Thyroid gland (tissue), 4 donors: ENCODE results near the gene SPTBN4.

Experiments
- POLR2A ChIP-seq, 2 donors: fragments of 450-650 bp; IDR thresholded peaks; one replicate each; pipeline ENCODE4 v1.6.1; 2017; ENCODE audit warnings: antibody characterized with exemption in 2 of 2, mild to moderate bottlenecking in 2 of 2, moderate library complexity in 1 of 2
- TF ChIP-seq, protein P1 (sequence below), 6 experiments: fragments of 200-600 bp in 3 of 6; fragments of 450-650 bp in 3 of 6; sonication (generic) in 3 of 6; IDR thresholded peaks; one replicate each; pipeline ENCODE4 v1.5.1; 2016 to 2019; ENCODE audit warnings: antibody characterized with exemption in 6 of 6, mild to moderate bottlenecking in 2 of 6, inconsistent platforms in 1 of 6, moderate library complexity in 1 of 6

- TF ChIP-seq, protein P1, sequence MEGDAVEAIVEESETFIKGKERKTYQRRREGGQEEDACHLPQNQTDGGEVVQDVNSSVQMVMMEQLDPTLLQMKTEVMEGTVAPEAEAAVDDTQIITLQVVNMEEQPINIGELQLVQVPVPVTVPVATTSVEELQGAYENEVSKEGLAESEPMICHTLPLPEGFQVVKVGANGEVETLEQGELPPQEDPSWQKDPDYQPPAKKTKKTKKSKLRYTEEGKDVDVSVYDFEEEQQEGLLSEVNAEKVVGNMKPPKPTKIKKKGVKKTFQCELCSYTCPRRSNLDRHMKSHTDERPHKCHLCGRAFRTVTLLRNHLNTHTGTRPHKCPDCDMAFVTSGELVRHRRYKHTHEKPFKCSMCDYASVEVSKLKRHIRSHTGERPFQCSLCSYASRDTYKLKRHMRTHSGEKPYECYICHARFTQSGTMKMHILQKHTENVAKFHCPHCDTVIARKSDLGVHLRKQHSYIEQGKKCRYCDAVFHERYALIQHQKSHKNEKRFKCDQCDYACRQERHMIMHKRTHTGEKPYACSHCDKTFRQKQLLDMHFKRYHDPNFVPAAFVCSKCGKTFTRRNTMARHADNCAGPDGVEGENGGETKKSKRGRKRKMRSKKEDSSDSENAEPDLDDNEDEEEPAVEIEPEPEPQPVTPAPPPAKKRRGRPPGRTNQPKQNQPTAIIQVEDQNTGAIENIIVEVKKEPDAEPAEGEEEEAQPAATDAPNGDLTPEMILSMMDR (IDR thresholded peaks at IDR 0.05): no peak
- no peak for TF ChIP-seq POLR2A (IDR thresholded peaks at IDR 0.05)
Observed at GRCh38 chr19:40565910-40566495, 99.2 kb downstream of the SPTBN4 start.
